HFFc6 (cell line): ENCODE measurements around the gene FHOD3. TPM values are rescaled to one million over a fixed set of nuclear protein-coding genes. Genes with fewer than 3 reads are reported as not detected.
A peak's percentile ranks its signal among the peaks of the same experiment; 100 is the strongest.

Experiments
- DNase-seq: peaks from one replicate; pipeline ENCODE4 v3.0.0-alpha.2; 2018
- H3K27ac Mint-ChIP-seq: 2 replicates; pipeline ENCODE4 v1.8.0; 2020; ENCODE audit warnings: mild to moderate bottlenecking, mixed read lengths
- H3K27me3 Mint-ChIP-seq: 2 replicates; pipeline ENCODE4 v1.8.0; 2021; ENCODE audit warnings: mild to moderate bottlenecking, moderate library complexity, mixed read lengths; ENCODE audit not compliant: insufficient read depth
- H3K36me3 Mint-ChIP-seq: 2 replicates; pipeline ENCODE4 v1.8.0; 2021; ENCODE audit warnings: low read depth, mixed read lengths
- H3K4me1 Mint-ChIP-seq: 2 replicates; pipeline ENCODE4 v1.8.0; 2020; ENCODE audit warnings: low read depth, mixed read lengths
- H3K4me3 Mint-ChIP-seq: 2 replicates; pipeline ENCODE4 v1.8.0; 2020; ENCODE audit warnings: mild to moderate bottlenecking, moderate library complexity, mixed read lengths
- H3K9me3 Mint-ChIP-seq: 2 replicates; pipeline ENCODE4 v1.8.0; 2020; ENCODE audit warnings: mild to moderate bottlenecking, mixed read lengths
- CTCF ChIP-seq: fragments of 200-600 bp; sonication (generic); IDR thresholded peaks from 2 replicates; pipeline ENCODE4 v1.5.0; 2021; ENCODE audit warnings: antibody characterized with exemption, mild to moderate bottlenecking
- total RNA-seq, 6 experiments: library from RNA; stranded (reverse); fragmentation: NEBNext Ultra II Directional; extraction: Animal tissue kit (Norgen Biotek cat#: 25700); gene quantifications; 2 replicates in 1 of 6; 3 replicates in 5 of 6; pipeline ENCODE4 v1.2.3, GENCODE V29; 2021

The FHOD3 gene
- total RNA-seq, 6 experiments from 2014 or later: 32.8 to 67.6 (median 61.4) TPM

- no peaks in the 10 kb centered on the region for H3K27me3 Mint-ChIP-seq
- H3K4me3 Mint-ChIP-seq: no peak overlapping the region
- TF ChIP-seq CTCF: no peak
- no peak for DNase-seq
- 0 out of 2 replicates have a peak, but pooled peaks cover 2% of the 10 kb centered on the region for H3K36me3 Mint-ChIP-seq
- no peaks in the 10 kb centered on the region for H3K9me3 Mint-ChIP-seq
- H3K4me1 Mint-ChIP-seq: peaks cover 41% of the 10 kb centered on the region
- H3K27ac Mint-ChIP-seq: no peak overlapping the region
Measured at GRCh38 chr18:36635414-36636096, 338.0 kb downstream of the FHOD3 start.

- no peaks in the 10 kb centered on the region for H3K9me3 Mint-ChIP-seq
- no peak overlapping the region for H3K4me3 Mint-ChIP-seq
- peaks cover 45% of the 10 kb centered on the region for H3K4me1 Mint-ChIP-seq
- TF ChIP-seq CTCF: no peak
- no peaks in the 10 kb centered on the region for H3K27me3 Mint-ChIP-seq
- no peaks in the 10 kb centered on the region for H3K36me3 Mint-ChIP-seq
- H3K27ac Mint-ChIP-seq: no peak overlapping the region
- no peak for DNase-seq
Measured at GRCh38 chr18:36636237-36636817, 338.8 kb downstream of the FHOD3 start.

- Mint-ChIP-seq H3K36me3 (no peaks in the 10 kb centered on the region), H3K9me3 (no peaks in the 10 kb centered on the region), H3K27me3 (no peaks in the 10 kb centered on the region), H3K4me1 (peaks cover 36% of the 10 kb centered on the region), H3K27ac (no peak overlapping the region), H3K4me3 (no peak overlapping the region)
- DNase-seq: no peak
- no peak for TF ChIP-seq CTCF
Measured at GRCh38 chr18:36638224-36638623, 340.7 kb downstream of the FHOD3 start.

DNA sequence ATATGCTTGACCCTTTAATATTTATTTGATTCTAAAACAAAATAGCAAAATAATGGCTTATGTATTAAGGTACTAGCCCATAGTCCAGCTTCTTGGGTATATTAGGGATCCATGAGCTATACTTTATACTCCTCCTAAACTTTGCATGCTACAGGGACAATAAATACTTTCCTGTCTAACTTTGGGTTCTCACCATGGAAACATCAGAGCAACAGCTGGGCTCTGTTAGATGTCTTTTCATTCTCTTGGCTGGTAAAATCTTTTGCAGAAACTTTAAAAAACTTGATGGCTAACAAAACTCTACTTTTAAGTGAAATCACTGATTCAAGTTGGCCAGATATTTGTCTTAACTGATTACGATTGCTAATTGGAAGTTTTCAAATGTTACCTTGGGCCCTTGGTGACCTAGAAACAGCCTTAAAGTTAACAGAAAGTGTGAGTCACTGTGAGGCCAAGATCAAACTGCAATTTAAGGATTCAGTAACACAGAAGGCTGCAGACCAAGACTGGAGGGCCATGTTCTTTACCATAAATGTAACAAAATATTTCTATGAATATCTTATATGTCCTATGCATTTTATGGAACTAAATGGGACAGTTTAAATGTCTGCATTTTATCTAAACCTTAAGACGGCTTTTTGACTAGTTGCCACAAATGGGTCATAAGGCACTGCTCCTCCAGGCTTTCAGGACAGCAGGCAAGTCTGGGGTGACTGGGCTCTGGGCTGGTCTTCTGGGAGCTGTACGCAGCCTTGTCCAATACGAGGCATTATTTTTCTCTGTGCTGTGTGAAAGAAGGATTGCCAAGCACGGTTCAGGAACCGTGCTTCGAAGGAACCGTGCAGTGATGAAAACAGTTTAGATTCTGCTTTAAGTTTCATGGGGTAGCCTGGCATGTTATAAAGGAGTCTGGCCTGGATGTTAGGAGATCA lies 342.8 kb downstream of the FHOD3 start:
- H3K9me3 Mint-ChIP-seq: no peaks in the 10 kb centered on the region
- no peak for TF ChIP-seq CTCF
- no peaks in the 10 kb centered on the region for H3K36me3 Mint-ChIP-seq
- H3K27ac Mint-ChIP-seq: peak overlapping the region; percentile 67
- H3K4me3 Mint-ChIP-seq: no peak overlapping the region
- no peak for DNase-seq
- peaks cover 16% of the 10 kb centered on the region for H3K4me1 Mint-ChIP-seq
- no peaks in the 10 kb centered on the region for H3K27me3 Mint-ChIP-seq

- no peak overlapping the region for H3K4me3 Mint-ChIP-seq
- no peaks in the 10 kb centered on the region for H3K9me3 Mint-ChIP-seq
- no peaks in the 10 kb centered on the region for H3K36me3 Mint-ChIP-seq
- H3K4me1 Mint-ChIP-seq: peaks cover 12% of the 10 kb centered on the region
- no peak overlapping the region for H3K27ac Mint-ChIP-seq
- TF ChIP-seq CTCF: no peak
- DNase-seq: no peak
- peaks cover 2% of the 10 kb centered on the region; the same call in 1 of the 2 replicates for H3K27me3 Mint-ChIP-seq
Measured at GRCh38 chr18:36643061-36643460, 345.5 kb downstream of the FHOD3 start.
